Natural killer cell treated with Interleukin-12 subunit alpha and Interleukin-12 subunit beta and Interleukin-15 and Interleukin-18, amount 100 ng/mL, for 72 hours (primary cell): ENCODE measurements around the gene AZU1. TPM values are rescaled to one million over a fixed set of nuclear protein-coding genes. Genes with fewer than 3 reads are reported as not detected.

Experiments used
- ATAC-seq, 2 donors: fragments of 150-1000 bp; cut with Tn5 transposase in 1 of 2; sonication (Bioruptor Pico), chemical (Tn5 transposase) in 1 of 2; 2 replicates each; pipeline ENCODE4 v1.10.0; 2021
- DNase-seq: peaks from one replicate; pipeline ENCODE4 v3.0.0; 2022; ENCODE audit warnings: low spot score
- H3K27ac Mint-ChIP-seq, 2 donors: 1 replicate in 1 of 2; 2 replicates in 1 of 2; pipeline ENCODE4 v1.8.0; 2022; ENCODE audit warnings: mixed read lengths in 2 of 2, mild to moderate bottlenecking in 1 of 2, moderate library complexity in 1 of 2
- H3K27me3 Mint-ChIP-seq, 2 donors: 1 replicate in 1 of 2; 2 replicates in 1 of 2; pipeline ENCODE4 v1.8.0; 2022; ENCODE audit warnings: mixed read lengths in 2 of 2
- H3K36me3 Mint-ChIP-seq: one replicate; pipeline ENCODE4 v1.8.0; 2022; ENCODE audit warnings: mixed read lengths
- H3K4me1 Mint-ChIP-seq, 2 donors: 1 replicate in 1 of 2; 2 replicates in 1 of 2; pipeline ENCODE4 v1.8.0; 2022; ENCODE audit warnings: low read depth in 2 of 2, mixed read lengths in 2 of 2, mild to moderate bottlenecking in 1 of 2
- H3K4me3 Mint-ChIP-seq: one replicate; pipeline ENCODE4 v1.8.0; 2022; ENCODE audit warnings: mixed read lengths
- H3K9me3 Mint-ChIP-seq: 2 replicates; pipeline ENCODE4 v1.8.0; 2022; ENCODE audit warnings: mixed read lengths
- total RNA-seq, 2 donors: library from RNA; stranded (reverse); gene quantifications; one replicate each; pipeline ENCODE4 v1.2.3, GENCODE V29; 2022

AZU1 gene
- total RNA-seq, 2 donors from 2014 or later = 0.25 to 0.36 TPM

- DNase-seq (no peak), ATAC-seq (no peak)
- no peaks in the 10 kb centered on the region for H3K27me3 Mint-ChIP-seq
- peaks cover 14% of the 10 kb centered on the region for H3K36me3 Mint-ChIP-seq
- peak overlapping the region; percentile 62 for H3K4me3 Mint-ChIP-seq
- H3K27ac Mint-ChIP-seq = peak overlapping the region; percentile 29 to 84
- H3K4me1 Mint-ChIP-seq = peaks cover 21 to 41% of the 10 kb centered on the region in 2 donors
- no peaks in the 10 kb centered on the region for H3K9me3 Mint-ChIP-seq
Observed at GRCh38 chr19:801030-801860, 26.4 kb upstream of the AZU1 start.

- H3K9me3 Mint-ChIP-seq = no peaks in the 10 kb centered on the region
- peak overlapping the region in 1 of 2 donors; percentile 29 for H3K27ac Mint-ChIP-seq
- H3K27me3 Mint-ChIP-seq = no peaks in the 10 kb centered on the region
- peaks cover 14% of the 10 kb centered on the region for H3K36me3 Mint-ChIP-seq
- H3K4me1 Mint-ChIP-seq = peaks cover 21 to 38% of the 10 kb centered on the region in 2 donors
- DNase-seq (no peak), ATAC-seq (no peak)
- H3K4me3 Mint-ChIP-seq = peak overlapping the region; percentile 62
Observed at GRCh38 chr19:801861-802497, 25.7 kb upstream of the AZU1 start.

- peaks cover 19% of the 10 kb centered on the region for H3K36me3 Mint-ChIP-seq
- H3K9me3 Mint-ChIP-seq = no peaks in the 10 kb centered on the region
- H3K4me1 Mint-ChIP-seq = peaks cover 24 to 44% of the 10 kb centered on the region in 2 donors
- no peak for DNase-seq
- no peaks in the 10 kb centered on the region for H3K27me3 Mint-ChIP-seq
- ATAC-seq = no peak
- H3K4me3 Mint-ChIP-seq = peak overlapping the region; percentile 54
- no peak overlapping the region for H3K27ac Mint-ChIP-seq
Observed at GRCh38 chr19:802498-803098, 25.0 kb upstream of the AZU1 start.

- DNase-seq (no peak), ATAC-seq (no peak)
- Mint-ChIP-seq H3K9me3 (no peaks in the 10 kb centered on the region), H3K4me1 (peaks cover 28 to 48% of the 10 kb centered on the region in 2 donors), H3K36me3 (peaks cover 23% of the 10 kb centered on the region), H3K27ac (no peak overlapping the region), H3K27me3 (no peaks in the 10 kb centered on the region), H3K4me3 (no peak overlapping the region)
Observed at GRCh38 chr19:803099-803561, 24.5 kb upstream of the AZU1 start.

GRCh38 chr19:803686-804418 is 23.8 kb upstream of the AZU1 start:
- no peak for DNase-seq
- Mint-ChIP-seq H3K4me1 (peaks cover 27 to 45% of the 10 kb centered on the region in 2 donors), H3K36me3 (peaks cover 23% of the 10 kb centered on the region), H3K27me3 (no peaks in the 10 kb centered on the region), H3K4me3 (peak overlapping the region; percentile 22), H3K9me3 (no peaks in the 10 kb centered on the region), H3K27ac (no peak overlapping the region)
- ATAC-seq = no peak

- Mint-ChIP-seq H3K4me1 (peaks cover 20 to 38% of the 10 kb centered on the region in 2 donors), H3K4me3 (no peak overlapping the region), H3K36me3 (peaks cover 19% of the 10 kb centered on the region), H3K9me3 (no peaks in the 10 kb centered on the region), H3K27ac (no peak overlapping the region), H3K27me3 (no peaks in the 10 kb centered on the region)
- no peak for ATAC-seq
- DNase-seq = no peak
Observed at GRCh38 chr19:804419-805165, 23.0 kb upstream of the AZU1 start.

GRCh38 chr19:805166-805551 is 22.5 kb upstream of the AZU1 start:
- Mint-ChIP-seq H3K27me3 (no peaks in the 10 kb centered on the region), H3K4me3 (no peak overlapping the region), H3K4me1 (peaks cover 14 to 33% of the 10 kb centered on the region in 2 donors), H3K27ac (no peak overlapping the region), H3K9me3 (no peaks in the 10 kb centered on the region), H3K36me3 (peaks cover 13% of the 10 kb centered on the region)
- no peak for ATAC-seq
- DNase-seq = no peak

GRCh38 chr19:805600-806550 is 21.8 kb upstream of the AZU1 start:
- DNase-seq = no peak
- Mint-ChIP-seq H3K4me3 (no peak overlapping the region), H3K9me3 (no peaks in the 10 kb centered on the region), H3K27ac (no peak overlapping the region), H3K27me3 (no peaks in the 10 kb centered on the region), H3K36me3 (peaks cover 9% of the 10 kb centered on the region), H3K4me1 (peaks cover 8 to 28% of the 10 kb centered on the region in 2 donors)
- ATAC-seq = peak in 1 of 2 donors; percentile 14

- H3K4me3 Mint-ChIP-seq = no peak overlapping the region
- H3K9me3 Mint-ChIP-seq = no peaks in the 10 kb centered on the region
- peaks cover 9% of the 10 kb centered on the region for H3K36me3 Mint-ChIP-seq
- ATAC-seq (no peak), DNase-seq (no peak)
- H3K27me3 Mint-ChIP-seq = no peaks in the 10 kb centered on the region
- no peak overlapping the region for H3K27ac Mint-ChIP-seq
- H3K4me1 Mint-ChIP-seq = peaks cover 8 to 21% of the 10 kb centered on the region in 2 donors
Observed at GRCh38 chr19:806815-807421, 20.7 kb upstream of the AZU1 start.

GRCh38 chr19:807627-808422 is 19.8 kb upstream of the AZU1 start:
- DNase-seq = no peak
- peak overlapping the region in 1 of 2 donors; percentile 56 for H3K27ac Mint-ChIP-seq
- H3K4me3 Mint-ChIP-seq = no peak overlapping the region

GRCh38 chr19:808423-808775 is 19.2 kb upstream of the AZU1 start:
- Mint-ChIP-seq H3K27me3 (no peaks in the 10 kb centered on the region), H3K9me3 (no peaks in the 10 kb centered on the region), H3K4me1 (peaks cover 8 to 11% of the 10 kb centered on the region in 2 donors), H3K27ac (no peak overlapping the region), H3K36me3 (peaks cover 9% of the 10 kb centered on the region), H3K4me3 (no peak overlapping the region)
- ATAC-seq = no peak
- DNase-seq = no peak

More at GRCh38 chr19:807627-808422, 19.8 kb upstream of the AZU1 start:
- H3K27me3 Mint-ChIP-seq = no peaks in the 10 kb centered on the region
- peaks cover 8 to 14% of the 10 kb centered on the region in 2 donors for H3K4me1 Mint-ChIP-seq
- no peaks in the 10 kb centered on the region for H3K9me3 Mint-ChIP-seq
- ATAC-seq = no peak
- H3K36me3 Mint-ChIP-seq = peaks cover 9% of the 10 kb centered on the region
